Inflammatory macrophage treated with lipopolysaccharide for 1 hour (primary cell): ENCODE data around the gene ERVFRD-1.

Source experiments
- DNase-seq, 2 donors: peaks; one replicate each; pipeline ENCODE4 v3.0.0-alpha.2; 2020 to 2022

ERVFRD-1 gene

DNA sequence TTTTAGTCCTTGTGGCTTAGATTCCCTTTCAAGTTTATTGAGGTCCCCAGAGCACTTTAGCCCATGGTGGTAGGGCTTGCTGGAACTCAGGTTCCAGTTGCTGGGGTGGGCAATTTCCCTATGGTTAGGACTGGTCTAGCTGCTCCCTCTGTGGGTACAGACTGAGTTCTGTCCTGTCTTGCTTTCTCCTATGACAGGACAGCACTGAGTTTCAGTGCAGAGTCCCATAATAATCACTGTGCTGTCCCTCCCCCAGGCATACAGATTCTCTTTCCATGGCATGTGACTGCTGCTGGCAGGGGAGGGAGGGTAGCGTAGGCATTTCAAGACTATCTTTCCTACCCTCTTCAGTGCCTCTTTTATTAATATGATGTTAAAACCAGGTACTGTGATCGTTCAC, 17.1 kb upstream of the ERVFRD-1 start:
- no peak for DNase-seq

DNA sequence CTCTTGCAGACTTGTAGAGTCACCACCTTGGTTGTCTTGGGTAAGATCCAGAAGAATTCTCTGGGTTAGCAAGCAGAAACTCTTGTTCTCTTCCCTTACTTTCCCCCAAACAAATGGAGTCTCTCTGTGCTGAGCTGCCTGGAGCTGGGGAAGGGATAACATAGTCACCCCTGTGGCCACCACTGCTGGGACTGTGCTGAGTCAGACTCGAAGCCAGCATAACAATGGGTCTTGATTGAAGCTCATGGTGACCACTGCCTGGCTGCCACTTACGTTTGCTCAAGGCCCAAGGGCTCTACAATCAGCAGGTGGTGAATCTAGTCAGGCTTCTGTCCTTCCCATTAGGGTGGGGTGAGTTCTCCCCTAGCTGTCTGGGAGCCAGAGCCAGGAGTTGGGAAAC, 15.4 kb upstream of the ERVFRD-1 start:
- no peak for DNase-seq

DNA sequence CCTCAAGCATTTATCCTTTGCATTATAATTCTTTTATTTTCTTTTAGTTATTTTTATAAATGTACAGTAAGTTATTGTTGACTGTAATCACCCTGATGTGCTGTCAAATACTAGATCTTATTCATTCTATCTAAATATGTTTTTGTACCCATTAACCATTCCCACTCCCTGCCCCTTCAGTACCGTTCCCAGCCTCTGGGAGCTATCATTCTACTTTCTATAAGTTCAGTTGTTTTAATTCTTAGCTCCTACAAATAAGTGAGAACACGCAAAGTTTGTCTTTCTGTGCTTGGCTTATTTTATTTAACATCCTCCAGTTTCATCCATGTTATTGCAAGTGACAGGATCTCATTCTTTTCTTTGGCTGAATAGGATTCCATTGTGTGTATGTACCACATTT, 12.5 kb upstream of the ERVFRD-1 start:
- DNase-seq: no peak

DNA sequence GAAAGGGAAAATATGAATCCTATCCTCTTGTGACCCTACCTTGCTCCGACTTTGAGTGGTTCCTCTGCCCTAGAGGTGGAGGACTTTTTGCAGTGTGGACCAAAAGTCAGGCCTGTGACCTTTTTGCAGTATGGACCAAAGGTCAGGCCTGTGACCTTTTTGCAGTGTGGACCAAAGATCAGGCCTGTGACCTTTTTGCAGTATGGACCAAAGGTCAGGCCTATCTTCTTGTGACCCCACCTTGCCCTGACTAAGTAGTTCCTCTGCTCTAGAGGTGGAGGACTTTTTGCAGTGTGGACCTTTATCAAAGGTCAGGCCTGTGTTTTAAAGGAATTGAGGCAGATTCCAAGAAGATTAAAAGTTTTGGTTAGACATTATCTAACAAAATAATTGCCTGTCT, 10.9 kb upstream of the ERVFRD-1 start:
- no peak for DNase-seq

DNA sequence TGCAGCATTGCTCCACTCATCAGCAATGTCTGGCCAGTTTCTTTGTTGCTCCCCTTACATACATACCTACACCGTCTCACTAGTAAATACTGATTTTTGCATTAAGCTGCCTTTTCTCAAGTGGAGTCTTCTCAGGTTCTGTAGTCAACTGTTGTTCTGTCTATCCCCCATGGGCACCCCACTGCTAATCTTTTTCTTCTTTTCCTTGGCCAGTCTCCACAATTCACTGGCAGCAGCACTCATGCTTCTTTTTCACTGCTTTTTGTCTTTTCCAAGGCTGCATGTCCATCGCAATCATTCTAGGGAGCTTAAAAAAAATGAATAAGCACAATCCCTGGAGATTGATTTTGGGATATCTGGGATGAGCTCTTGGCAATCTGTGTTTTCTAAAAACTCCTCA, 10.3 kb upstream of the ERVFRD-1 start:
- DNase-seq: no peak

DNA sequence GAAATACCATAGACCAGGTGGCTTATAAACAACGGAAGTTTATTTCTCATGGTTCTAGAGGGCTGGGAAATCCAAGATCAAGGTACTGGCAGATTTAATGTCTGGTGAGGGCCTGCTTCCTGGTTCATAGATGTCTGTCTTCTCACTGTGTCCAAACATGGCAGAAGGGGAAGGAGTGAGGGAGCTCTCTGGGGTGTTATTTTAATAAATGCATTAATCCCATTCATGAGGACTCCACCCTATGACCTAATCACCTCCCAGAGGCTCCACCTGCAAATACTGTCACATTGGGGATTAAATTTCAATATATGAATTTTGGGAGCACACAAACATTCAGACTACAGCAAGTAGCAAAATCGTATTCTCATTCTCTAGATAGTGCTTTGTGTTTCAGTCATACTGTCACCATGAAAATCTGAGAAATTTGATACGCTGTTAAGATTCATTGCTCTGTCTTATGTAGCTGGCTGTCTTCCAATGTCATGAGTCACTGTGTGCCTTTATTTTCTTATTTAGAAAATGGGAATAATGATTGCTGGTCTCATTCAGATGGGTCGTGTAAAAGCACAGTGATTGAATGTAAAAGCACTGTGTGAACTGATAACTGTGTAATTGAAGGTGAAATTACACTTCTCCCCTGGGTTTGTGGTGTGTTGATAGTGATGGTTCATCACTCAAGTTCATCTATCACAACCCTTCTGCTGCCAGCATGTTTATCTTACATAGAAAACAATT, 8.9 kb upstream of the ERVFRD-1 start:
- DNase-seq: no peak

DNA sequence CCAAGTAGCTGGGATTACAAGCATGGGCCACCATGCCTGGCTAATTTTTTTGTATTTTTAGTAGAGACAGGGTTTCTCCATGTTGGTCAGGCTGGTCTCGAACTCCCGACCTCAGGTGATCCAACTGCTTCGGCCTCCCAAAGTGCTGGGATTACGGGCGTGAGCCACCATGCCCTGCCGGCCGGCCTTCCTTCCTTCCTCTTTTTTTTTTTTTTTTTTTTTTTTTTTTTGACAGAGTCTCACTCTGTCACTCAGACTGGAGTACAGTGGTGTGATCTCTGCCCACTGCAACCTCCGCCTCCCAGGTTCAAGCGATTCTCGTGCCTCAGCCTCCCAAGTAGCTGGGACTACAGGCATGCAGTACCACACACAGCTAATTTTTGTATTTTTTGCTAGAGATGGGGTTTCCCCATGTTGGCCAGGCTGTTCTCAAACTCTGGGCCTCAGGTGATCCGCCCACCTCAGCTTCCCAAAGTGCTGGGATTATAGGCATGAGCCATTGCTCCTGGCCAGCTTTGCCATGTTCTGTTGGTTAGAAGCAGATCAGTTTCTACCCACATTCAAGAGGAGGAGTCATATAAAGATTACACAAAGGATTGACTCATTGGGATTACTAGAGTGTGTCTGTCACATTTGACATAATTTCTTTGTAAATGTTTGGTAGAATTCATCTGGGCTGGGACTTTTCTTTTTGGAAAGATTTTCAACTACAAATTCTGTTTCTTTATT, 4.4 kb upstream of the ERVFRD-1 start:
- DNase-seq: peak; percentile 70 to 90

DNA sequence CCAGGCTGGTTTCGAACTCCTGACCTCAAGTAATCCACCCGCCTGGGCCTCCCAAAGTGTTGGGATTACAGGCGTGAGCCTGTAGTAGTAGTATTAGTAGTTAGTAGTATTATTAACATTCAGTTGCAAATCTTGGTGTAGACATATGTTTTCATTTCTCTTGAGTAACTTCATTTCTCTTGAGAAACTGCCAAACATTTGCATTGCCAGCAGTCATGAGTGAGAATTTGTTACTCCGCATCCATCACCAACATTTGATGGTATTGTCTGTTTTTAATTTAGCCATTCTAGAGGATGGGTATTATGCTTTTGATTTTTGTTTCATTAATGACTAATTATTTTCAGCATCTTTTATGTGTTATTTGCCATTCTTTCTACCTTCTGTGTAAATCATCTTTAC, 1.5 kb upstream of the ERVFRD-1 start:
- DNase-seq: no peak

DNA sequence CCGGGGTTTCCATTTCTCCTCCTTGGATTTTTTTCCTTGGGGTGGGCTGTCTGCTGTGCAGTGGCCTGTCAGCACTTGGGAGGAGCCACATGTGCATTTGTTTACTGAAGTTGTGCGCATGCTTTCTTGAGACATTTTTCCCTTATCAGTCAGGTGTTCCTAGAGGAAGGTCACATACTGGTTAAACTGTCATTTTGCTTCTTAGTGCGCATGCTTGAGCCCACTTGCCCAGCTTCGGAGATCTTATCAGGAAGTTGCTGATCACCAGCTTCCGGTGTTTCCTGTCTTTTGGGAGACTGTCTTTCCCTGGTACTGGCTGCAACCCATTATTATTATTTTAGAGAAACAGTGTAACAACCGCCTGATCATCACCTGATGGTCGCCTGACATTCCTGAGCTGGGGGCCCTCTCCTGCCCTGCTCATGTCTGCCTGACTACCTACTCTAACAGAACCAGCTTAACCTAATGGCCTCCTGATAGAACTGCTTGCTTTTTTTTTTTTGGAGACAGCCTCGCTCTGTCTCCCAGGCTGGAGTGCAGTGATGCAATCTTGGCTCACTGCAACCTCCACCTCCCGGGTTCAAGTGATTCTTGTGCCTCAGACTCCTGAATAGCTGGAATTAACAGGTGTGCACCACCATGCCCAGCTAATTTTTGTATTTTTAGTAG, 378 bp upstream of the ERVFRD-1 start:
- DNase-seq: peak; percentile 26 to 56

DNA sequence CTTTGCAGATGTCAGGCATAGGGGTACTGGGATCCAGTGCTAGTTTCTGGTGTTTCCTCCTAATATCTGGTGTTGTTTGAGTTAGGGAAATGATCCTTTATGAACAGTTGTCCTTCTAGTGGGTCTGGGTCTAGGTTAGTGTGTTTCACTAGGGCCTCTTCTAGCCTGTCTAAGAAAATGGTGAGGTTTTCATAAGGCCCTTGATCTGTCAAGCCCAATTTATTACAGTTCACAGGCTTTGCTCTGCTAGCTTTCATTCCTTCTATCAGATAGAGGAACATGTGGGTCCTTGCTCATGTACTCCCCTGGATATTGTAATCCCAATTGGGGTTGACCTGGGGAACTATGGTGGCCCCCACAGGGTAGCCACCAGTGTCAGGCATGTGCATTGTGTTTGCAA, 2.8 kb downstream of the ERVFRD-1 start:
- DNase-seq: no peak

DNA sequence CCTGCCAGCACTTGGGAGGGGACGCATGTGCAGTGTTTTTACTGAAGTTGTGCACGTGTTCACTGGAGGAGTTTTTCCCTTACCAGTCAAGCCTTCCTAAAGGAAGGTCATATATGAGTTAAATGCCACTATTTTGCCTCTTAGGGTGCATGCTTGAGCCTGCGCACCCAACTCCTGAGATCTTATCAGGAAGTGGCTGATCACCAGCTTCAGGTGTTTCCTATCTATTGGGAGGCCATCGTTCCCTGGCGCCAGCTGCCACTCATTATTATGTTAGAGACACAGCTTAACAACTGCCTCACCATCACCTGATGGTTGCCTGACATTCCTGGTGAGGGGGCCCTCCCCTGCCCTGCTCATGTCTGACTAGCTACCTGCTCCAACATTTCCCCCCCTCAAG, 8.5 kb downstream of the ERVFRD-1 start:
- no peak for DNase-seq

DNA sequence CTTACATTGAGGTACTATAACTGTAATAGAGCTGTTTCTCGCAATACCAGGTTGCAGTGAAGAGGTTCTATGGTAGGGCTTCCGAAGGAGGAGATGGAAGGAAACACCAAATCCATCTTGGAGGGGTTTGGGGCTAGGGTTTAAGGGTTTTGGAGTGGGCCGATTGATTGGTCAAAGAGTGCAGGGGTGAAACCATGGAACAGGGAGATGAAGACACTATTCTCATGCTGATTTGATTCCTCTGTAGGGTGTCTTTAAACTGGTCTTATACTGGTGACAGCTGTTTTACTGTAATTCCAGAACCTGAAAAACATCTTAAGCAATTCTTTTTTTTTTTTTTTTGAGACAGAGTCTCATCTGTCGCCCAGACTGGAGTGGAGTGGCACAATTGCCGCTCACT, 10.1 kb downstream of the ERVFRD-1 start:
- no peak for DNase-seq

DNA sequence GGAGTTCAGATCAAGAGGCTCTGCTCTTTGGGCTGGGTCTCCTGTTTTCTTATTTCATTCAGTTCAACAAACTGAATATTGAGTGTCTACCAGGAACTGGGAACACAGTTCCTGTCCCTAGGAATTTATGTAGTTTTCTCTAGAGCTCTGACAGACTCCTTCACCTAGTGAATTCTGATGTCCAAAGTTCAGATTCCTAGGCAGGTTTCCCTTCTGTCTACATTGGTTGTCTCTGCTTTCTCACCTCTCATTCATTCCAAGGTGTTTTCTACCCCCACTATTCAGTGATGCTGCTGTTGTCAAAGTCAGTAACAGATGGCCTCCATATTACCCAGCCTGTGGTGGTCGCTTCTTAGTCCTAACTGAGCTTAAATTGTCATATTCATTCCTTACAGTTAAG, 13.5 kb downstream of the ERVFRD-1 start:
- DNase-seq: no peak

DNA sequence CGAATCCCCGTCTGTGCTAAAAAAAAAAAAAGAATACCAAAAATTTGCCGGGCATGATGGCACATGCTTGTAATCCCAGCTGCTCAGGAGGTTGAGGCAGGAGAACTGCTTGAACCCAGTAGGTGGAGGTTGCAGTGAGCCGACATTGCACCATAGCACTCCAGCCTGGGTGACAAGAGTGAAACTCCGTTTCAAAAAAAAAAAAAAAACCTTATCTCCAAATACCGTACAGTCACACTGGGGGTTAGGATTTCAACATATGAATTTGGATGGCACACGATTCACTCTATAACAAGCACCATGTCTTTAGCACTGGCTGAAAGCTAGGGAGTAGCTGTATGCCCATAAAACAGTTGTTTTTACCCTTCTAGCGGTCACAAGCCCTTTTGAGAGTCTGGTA, 14.0 kb downstream of the ERVFRD-1 start:
- DNase-seq: no peak

DNA sequence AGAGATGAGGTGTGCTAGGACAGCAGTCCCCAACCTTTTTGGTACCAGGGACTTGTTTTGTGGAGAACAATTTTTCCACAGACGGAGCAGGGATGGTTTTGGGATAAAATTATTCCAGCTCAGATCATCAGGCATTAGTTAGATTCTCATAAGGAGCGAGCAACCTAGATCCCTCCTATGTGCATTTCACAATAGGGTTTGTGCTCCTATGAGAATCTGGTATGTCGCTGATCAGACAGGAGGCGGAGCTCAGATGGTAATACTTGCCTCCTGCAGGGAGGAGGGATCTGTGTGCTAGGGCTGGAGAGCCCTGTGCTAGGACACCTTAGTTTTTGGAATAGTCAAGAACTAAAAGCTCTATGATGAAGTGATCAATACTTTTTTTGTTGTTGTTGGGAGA, 15.4 kb downstream of the ERVFRD-1 start:
- DNase-seq: peak; percentile 54 to 56

DNA sequence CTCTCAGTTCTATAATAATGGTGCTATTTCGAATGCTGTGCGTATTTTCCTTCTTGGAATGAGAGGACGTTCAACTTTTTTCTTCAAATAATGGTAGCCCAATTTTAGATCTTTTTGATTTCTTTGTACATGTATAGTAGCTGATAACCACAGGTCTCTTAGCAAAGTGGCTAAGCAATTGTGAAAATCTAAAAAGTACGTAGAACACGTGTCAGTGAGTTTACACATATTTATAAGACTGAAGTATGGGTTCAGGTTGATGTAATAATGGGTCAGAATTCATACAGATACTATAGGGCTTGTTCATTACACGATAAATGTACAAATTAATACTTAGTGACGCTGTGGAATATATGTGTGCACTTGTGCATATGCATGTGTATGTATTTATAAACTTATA, 16.6 kb downstream of the ERVFRD-1 start:
- peak; percentile 44 to 60 for DNase-seq

DNA sequence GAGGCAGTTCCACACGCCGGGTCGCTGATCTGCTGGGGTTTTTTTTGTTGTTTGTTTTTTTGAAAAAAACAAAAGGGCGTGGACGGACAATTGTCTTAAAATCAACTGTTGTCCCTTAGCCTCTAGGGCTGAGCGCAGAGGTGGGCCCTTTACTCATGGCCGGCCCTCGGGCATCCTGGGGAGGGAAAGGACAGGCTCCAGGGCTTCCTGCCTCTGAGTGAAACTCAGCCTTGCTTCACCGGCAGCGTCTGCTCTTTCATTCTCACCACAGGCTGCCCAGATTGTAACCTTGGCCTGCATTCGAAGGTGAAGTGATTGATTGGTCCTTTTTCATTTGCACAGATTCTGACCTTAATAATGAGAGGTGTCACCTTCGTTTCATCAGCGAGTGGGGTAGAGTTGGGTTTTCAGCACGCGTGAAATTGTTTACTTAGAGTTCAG, 17.1 kb downstream of the ERVFRD-1 start:
- DNase-seq: peak; percentile 43 to 52

DNA sequence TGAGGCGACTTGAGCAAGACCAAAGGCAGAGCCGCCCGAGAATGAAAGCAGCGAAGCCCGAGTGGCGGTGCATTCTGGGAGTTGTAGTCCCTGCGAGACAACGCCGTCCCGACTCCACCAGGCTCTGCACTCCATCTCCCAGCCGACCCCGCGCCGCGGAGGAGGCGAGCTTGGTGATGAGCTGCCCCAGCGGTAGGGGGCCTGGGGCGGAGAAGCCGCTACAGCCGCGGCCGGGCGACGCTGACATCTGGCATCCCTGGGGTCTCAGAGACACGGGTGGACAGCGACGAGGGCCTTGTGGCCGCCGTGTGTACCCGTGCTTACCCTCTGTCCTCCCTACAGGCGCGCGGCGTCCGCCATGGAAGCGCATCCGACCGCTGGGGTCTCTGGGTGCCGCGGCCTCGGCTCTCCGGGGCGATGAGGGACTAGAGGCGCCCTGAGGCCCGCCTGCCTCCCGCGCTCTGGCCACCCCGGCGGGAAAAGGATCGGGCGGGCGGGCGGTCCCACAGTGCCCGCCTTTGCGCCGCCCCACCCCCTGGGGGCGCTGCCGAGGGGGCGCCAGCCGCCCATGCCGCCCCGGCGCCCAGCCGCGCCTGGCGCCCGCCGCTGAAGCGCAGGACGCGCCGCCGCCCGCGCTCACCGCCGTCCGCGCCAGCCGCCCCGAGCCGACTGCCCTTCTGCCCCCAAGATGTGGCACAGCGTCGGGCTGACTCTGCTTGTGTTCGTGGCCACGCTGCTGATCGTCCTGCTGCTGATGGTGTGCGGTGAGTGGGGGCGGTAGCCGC, 17.7 kb downstream of the ERVFRD-1 start, which contains the start of gene SMIM13:
TSS of gene SMIM13 (plus strand) at position 209 of the 785 bp plus-strand sequence. CDS start at position 689, 480 bp downstream.
- DNase-seq: peak; percentile 98 to 99

DNA sequence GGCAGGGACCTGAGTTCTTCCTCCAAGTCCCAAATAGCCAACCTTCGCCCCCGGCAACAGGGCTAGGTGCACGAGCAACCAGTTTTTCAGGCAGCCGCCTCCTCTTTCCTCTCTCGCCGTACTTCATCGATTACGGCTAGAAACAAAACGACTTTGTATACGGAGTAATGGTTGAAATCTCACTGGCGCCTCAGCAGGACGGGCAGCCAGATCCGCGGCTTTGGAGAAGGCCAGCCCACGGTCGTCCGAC, 18.2 kb downstream of the ERVFRD-1 start:
- DNase-seq: no peak

DNA sequence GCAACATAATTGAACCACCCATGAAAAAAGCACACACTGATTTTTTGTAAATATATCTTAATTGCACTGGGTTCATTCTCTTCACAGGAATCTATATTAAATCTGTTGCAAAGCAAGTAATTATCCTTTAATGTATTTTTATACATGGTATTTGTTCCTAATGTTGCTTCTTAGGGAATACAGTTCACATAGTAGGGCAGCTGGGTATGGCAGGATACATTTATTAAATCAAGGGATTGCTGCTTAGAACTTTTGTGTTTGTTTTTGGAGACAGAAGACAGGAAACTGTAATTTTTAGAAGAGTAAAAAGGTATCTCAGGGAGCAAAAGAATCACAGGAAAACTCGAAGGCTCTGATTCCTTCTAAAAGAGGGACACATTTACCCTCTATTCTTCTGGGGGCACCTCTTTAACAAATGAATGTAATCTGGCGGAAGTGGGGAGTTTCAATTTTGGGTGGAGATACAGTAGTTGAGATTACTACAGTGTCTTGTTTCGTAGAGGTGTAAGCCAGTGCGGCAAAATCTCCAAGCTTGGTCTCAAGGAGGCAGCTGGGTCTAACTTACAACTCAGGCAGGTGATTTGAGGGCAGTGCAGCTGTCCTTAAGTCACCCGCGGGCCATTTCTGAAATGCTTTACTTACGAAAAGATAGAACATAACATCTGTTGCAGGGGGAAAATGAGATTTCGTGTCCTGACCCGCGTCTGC, 18.7 kb downstream of the ERVFRD-1 start:
- peak in 1 of 2 donors; percentile 25 for DNase-seq

DNA sequence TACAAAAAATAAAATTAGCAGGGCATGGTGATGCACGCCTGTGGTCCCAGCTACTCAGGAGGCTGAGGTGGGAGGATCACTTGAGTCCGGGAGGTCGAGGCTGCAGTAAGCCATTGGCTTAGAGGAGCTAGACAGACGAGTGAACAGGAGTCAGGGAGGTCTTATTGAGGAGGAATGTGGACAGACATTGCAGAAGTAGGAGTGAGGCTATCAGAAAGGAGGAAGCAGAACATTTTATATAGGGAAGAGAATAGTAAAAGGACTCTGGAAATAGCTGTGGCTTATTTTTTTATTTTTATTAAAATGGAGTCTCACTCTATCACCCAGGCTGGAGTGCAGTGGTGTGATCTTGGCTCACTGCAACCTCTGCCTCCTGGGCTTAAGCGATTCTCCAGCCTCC, 20.4 kb downstream of the ERVFRD-1 start:
- peak in 1 of 2 donors; percentile 10 for DNase-seq

DNA sequence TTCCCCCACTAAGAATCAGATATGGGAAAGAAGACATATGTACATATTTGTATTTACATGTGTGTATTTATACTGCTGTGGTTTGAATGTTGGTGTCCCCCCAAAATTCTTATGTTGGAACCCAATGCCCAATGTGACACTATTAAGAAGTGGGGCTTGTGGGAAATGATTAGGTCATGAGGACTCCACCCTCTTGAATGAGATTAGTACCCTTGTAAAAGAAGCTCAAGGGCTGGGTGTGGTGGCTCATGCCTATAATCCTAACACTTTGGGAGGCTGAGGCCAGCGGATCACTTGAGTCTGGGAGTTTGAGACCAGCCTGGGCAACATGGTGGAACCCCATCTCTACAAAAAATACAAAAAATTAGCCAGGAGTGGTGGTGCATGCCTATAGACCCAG, 21.8 kb downstream of the ERVFRD-1 start:
- DNase-seq: no peak
